ENCODE results near the gene SMIM26.

DNA sequence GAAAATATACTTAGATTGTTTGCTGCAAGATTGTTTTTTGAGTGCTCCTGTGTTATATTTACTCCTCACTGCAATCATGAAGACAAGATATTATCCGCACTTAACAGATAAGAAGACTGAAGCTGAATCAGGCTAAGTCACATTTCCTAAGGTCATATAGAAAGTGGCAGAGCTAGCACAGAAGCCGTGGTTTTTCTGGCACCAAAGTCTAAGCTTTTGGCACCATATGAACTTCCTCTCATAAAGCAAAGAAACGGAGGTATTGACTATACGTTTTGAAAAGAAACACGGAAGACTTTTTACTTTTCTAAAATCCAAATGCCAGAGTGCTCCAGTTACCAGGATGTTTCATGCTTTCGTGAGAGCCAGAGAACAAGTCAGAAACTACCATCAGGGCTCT is 11.3 kb downstream of the SMIM26 start:
- TF ChIP-seq, protein P1, sequence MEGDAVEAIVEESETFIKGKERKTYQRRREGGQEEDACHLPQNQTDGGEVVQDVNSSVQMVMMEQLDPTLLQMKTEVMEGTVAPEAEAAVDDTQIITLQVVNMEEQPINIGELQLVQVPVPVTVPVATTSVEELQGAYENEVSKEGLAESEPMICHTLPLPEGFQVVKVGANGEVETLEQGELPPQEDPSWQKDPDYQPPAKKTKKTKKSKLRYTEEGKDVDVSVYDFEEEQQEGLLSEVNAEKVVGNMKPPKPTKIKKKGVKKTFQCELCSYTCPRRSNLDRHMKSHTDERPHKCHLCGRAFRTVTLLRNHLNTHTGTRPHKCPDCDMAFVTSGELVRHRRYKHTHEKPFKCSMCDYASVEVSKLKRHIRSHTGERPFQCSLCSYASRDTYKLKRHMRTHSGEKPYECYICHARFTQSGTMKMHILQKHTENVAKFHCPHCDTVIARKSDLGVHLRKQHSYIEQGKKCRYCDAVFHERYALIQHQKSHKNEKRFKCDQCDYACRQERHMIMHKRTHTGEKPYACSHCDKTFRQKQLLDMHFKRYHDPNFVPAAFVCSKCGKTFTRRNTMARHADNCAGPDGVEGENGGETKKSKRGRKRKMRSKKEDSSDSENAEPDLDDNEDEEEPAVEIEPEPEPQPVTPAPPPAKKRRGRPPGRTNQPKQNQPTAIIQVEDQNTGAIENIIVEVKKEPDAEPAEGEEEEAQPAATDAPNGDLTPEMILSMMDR (IDR thresholded peaks at IDR 0.05) = no peak
- TF ChIP-seq POLR2A (IDR thresholded peaks at IDR 0.05) = no peak
